HEK293 (cell line): ENCODE data around the gene ABLIM2.

ENCODE experiments used
- CTCF ChIA-PET: fragments of 350-600 bp; formaldehyde crosslinking; extraction: SDS; loops from one replicate; lab custom pipeline; 2021; ENCODE audit warnings: antibody characterized with exemption; lab: Yijun Ruan, JAX
- POLR2A ChIA-PET: fragments of 300-600 bp; formaldehyde crosslinking; extraction: SDS; loops from one replicate; lab custom pipeline; 2020; ENCODE audit warnings: antibody characterized with exemption, inconsistent platforms; lab: Yijun Ruan, JAX
- H3K27ac ChIP-seq: fragments of 200-500 bp; sonication (Bioruptor generic); 2 replicates; pipeline ENCODE4 v1.5.1; 2014; ENCODE audit warnings: low read depth, low read length, control low read depth, inconsistent platforms; ENCODE audit errors: extremely low read depth
- H3K36me3 ChIP-seq, 2 experiments: fragments of 200-500 bp in 1 of 2; sonication (Bioruptor generic) in 1 of 2; 1 replicate in 1 of 2; 2 replicates in 1 of 2; pipeline ENCODE4 v1.5.1; 2014 to 2017; ENCODE audit warnings: inconsistent platforms in 2 of 2, low read length in 2 of 2; ENCODE audit not compliant: control insufficient read depth in 2 of 2, insufficient read depth in 1 of 2
- H3K4me1 ChIP-seq: fragments of 200-500 bp; sonication (Bioruptor generic); 2 replicates; pipeline ENCODE4 v1.5.1; 2014; ENCODE audit warnings: mild to moderate bottlenecking, low read length, inconsistent platforms; ENCODE audit not compliant: control insufficient read depth, insufficient read depth
- H3K4me3 ChIP-seq: 2 replicates; pipeline ENCODE4 v1.5.1; 2011; ENCODE audit warnings: low read depth, mild to moderate bottlenecking, control low read depth, low read length, moderate library complexity
- H3K9me3 ChIP-seq: fragments of 200-500 bp; sonication (Bioruptor generic); 2 replicates; pipeline ENCODE4 v1.5.1; 2014; ENCODE audit warnings: low read depth, low read length, inconsistent platforms; ENCODE audit not compliant: control insufficient read depth, insufficient read depth
- BCL11B ChIP-seq: fragments of 450-650 bp; formaldehyde crosslinking; IDR thresholded peaks from 2 replicates; pipeline ENCODE4 v1.5.1; 2016; ENCODE audit warnings: low read depth, missing biosample characterization, missing genetic modification characterization
- CTCF ChIP-seq: fragments of 450-650 bp; formaldehyde crosslinking; IDR thresholded peaks from 2 replicates; pipeline ENCODE4 v1.5.1; 2016; ENCODE audit warnings: missing biosample characterization, missing genetic modification characterization
- HIC1 ChIP-seq: fragments of 450-650 bp; formaldehyde crosslinking; IDR thresholded peaks from 2 replicates; pipeline ENCODE4 v1.5.1; 2016; ENCODE audit warnings: missing biosample characterization, missing genetic modification characterization
- IKZF3 ChIP-seq: fragments of 450-650 bp; IDR thresholded peaks from 2 replicates; pipeline ENCODE4 v1.5.0; 2018; ENCODE audit warnings: missing biosample characterization, mild to moderate bottlenecking, missing genetic modification characterization, moderate library complexity
- KLF7 ChIP-seq: fragments of 450-650 bp; formaldehyde crosslinking; IDR thresholded peaks from 2 replicates; pipeline ENCODE4 v1.5.1; 2016; ENCODE audit warnings: missing biosample characterization, missing genetic modification characterization, borderline replicate concordance
- OVOL3 ChIP-seq: fragments of 450-650 bp; formaldehyde crosslinking; IDR thresholded peaks from 2 replicates; pipeline ENCODE4 v1.5.1; 2016; ENCODE audit warnings: missing biosample characterization, missing genetic modification characterization
- REST ChIP-seq: fragments of 450-650 bp; formaldehyde crosslinking; IDR thresholded peaks from 2 replicates; pipeline ENCODE4 v1.5.1; 2016; ENCODE audit warnings: missing biosample characterization, missing genetic modification characterization
- YY2 ChIP-seq: fragments of 450-650 bp; formaldehyde crosslinking; IDR thresholded peaks from 2 replicates; pipeline ENCODE4 v1.5.1; 2016; ENCODE audit warnings: missing biosample characterization, missing genetic modification characterization
- ZBTB11 ChIP-seq: fragments of 450-650 bp; formaldehyde crosslinking; conservative IDR thresholded peaks from 2 replicates; pipeline ENCODE4 v1.5.1; 2016; ENCODE audit warnings: low read depth, missing biosample characterization, missing genetic modification characterization
- ZBTB17 ChIP-seq: fragments of 450-650 bp; formaldehyde crosslinking; IDR thresholded peaks from 2 replicates; pipeline ENCODE4 v1.5.1; 2016; ENCODE audit warnings: missing biosample characterization, missing genetic modification characterization
- ZNF174 ChIP-seq: fragments of 450-650 bp; formaldehyde crosslinking; IDR thresholded peaks from 2 replicates; pipeline ENCODE4 v1.5.0; 2017; ENCODE audit warnings: missing biosample characterization, mild to moderate bottlenecking, missing genetic modification characterization
- ZNF221 ChIP-seq: fragments of 450-650 bp; formaldehyde crosslinking; IDR thresholded peaks from 2 replicates; pipeline ENCODE4 v1.5.1; 2017; ENCODE audit warnings: missing biosample characterization, missing genetic modification characterization, borderline replicate concordance
- ZNF239 ChIP-seq: fragments of 450-650 bp; formaldehyde crosslinking; IDR thresholded peaks from 2 replicates; pipeline ENCODE4 v1.5.1; 2016; ENCODE audit warnings: missing biosample characterization, missing genetic modification characterization
- ZNF26 ChIP-seq: fragments of 450-650 bp; formaldehyde crosslinking; IDR thresholded peaks from 2 replicates; pipeline ENCODE4 v1.5.1; 2016; ENCODE audit warnings: missing biosample characterization, missing genetic modification characterization
- ZNF335 ChIP-seq: fragments of 450-650 bp; formaldehyde crosslinking; conservative IDR thresholded peaks from 2 replicates; pipeline ENCODE4 v1.5.1; 2016; ENCODE audit warnings: missing biosample characterization, missing genetic modification characterization
- ZNF350 ChIP-seq: fragments of 450-650 bp; formaldehyde crosslinking; IDR thresholded peaks from 2 replicates; pipeline ENCODE4 v1.5.0; 2017; ENCODE audit warnings: missing biosample characterization, mild to moderate bottlenecking, missing genetic modification characterization
- ZNF404 ChIP-seq: fragments of 450-650 bp; formaldehyde crosslinking; IDR thresholded peaks from 2 replicates; pipeline ENCODE4 v1.5.1; 2017; ENCODE audit warnings: missing biosample characterization, missing genetic modification characterization
- ZNF571 ChIP-seq: fragments of 450-650 bp; formaldehyde crosslinking; IDR thresholded peaks from 2 replicates; pipeline ENCODE4 v1.5.0; 2017; ENCODE audit warnings: missing biosample characterization, missing genetic modification characterization
- ZNF623 ChIP-seq: fragments of 450-650 bp; formaldehyde crosslinking; IDR thresholded peaks from 2 replicates; pipeline ENCODE4 v1.5.1; 2016; ENCODE audit warnings: missing biosample characterization, missing genetic modification characterization
- ZSCAN23 ChIP-seq: fragments of 450-650 bp; formaldehyde crosslinking; IDR thresholded peaks from 2 replicates; pipeline ENCODE4 v1.5.1; 2016; ENCODE audit warnings: missing biosample characterization, missing genetic modification characterization

ABLIM2 gene

GRCh38 chr4:8175686-8176085 lies 17.1 kb upstream of the ABLIM2 start:
- H3K4me1 ChIP-seq, result no peaks in the 10 kb centered on the region
- no peak overlapping the region for H3K27ac ChIP-seq
- no peaks in the 10 kb centered on the region for H3K9me3 ChIP-seq
- H3K36me3 ChIP-seq, result no peaks in the 10 kb centered on the region
- no peak overlapping the region for H3K4me3 ChIP-seq
- ChIA-PET CTCF (interaction anchor here (0.6 to 4.4 kb wide), 12 partner anchors 8 to 341 kb away, joined by 3 to 47 read pairs (median 10); partner anchors contain the start of gene SH3TC1), POLR2A (no interaction called here)
- TF ChIP-seq BCL11B (tag by site-specific recombination), result no peak
- TF ChIP-seq ZNF350 (tag by site-specific recombination), result no peak
- no peak for TF ChIP-seq OVOL3 (tag by site-specific recombination)
- no peak for TF ChIP-seq ZBTB17 (tag by site-specific recombination)
- no peak for TF ChIP-seq KLF7 (tag by site-specific recombination)
- TF ChIP-seq ZNF571 (tag by site-specific recombination), result no peak
- no peak for TF ChIP-seq ZNF221 (tag by site-specific recombination)
- no peak for TF ChIP-seq ZNF623
- no peak for TF ChIP-seq ZNF26 (tag by site-specific recombination)
- TF ChIP-seq IKZF3 (tag by site-specific recombination), result no peak
- TF ChIP-seq ZSCAN23 (tag by site-specific recombination), result no peak
- no peak for TF ChIP-seq ZNF174
- TF ChIP-seq CTCF (tag by site-specific recombination), result no peak
- TF ChIP-seq YY2, result no peak

- Histone ChIP-seq H3K4me3 (no peak overlapping the region), H3K27ac (no peak overlapping the region), H3K9me3 (no peaks in the 10 kb centered on the region), H3K36me3 (no peaks in the 10 kb centered on the region), H3K4me1 (no peaks in the 10 kb centered on the region)
- POLR2A ChIA-PET, result no interaction called here
- CTCF ChIA-PET, result interaction anchor here (0.9 to 4.4 kb wide), 3 partner anchors 9 to 228 kb away, joined by 3 to 47 read pairs (median 24); no protein-coding TSS in a partner anchor
- TF ChIP-seq HIC1 (tag by site-specific recombination) (no peak), REST (tag by site-specific recombination) (no peak), ZBTB11 (no peak), ZNF335 (tag by site-specific recombination) (no peak), ZNF239 (tag by site-specific recombination) (no peak), ZNF404 (no peak)
Observed at GRCh38 chr4:8174970-8175369, 16.4 kb upstream of the ABLIM2 start.
